Keratinocyte (primary cell): ENCODE results near the gene SYT2. TPM values are rescaled to one million over a fixed set of nuclear protein-coding genes. Genes with fewer than 3 reads are reported as not detected.
"Not testable (repeated sequence)": the region's sequence is repeated elsewhere in the genome, so short reads cannot be mapped to it uniquely, and the experiment has no call there.

Source experiments
- DNase-seq: peaks from one replicate; pipeline ENCODE4 v3.0.0-alpha.2; 2011; ENCODE audit warnings: low read depth, missing footprints, low spot score
- FAIRE-seq: peaks from 2 replicates; lab custom pipeline; 2011; peaks lifted over from hg19 to GRCh38; lab: Jason Lieb, UNC
- H2AFZ ChIP-seq: 2 replicates; pipeline ENCODE4 v1.6.0; 2012; ENCODE audit warnings: low read length, control low read depth, inconsistent platforms; ENCODE audit not compliant: control insufficient read depth
- H3K27ac ChIP-seq: 2 replicates; pipeline ENCODE4 v1.5.1; 2011; ENCODE audit warnings: low read length; ENCODE audit not compliant: control insufficient read depth, insufficient read depth
- H3K27me3 ChIP-seq: 3 replicates; pipeline ENCODE4 v1.6.0; 2011; ENCODE audit warnings: low read length; ENCODE audit not compliant: control insufficient read depth, insufficient read depth; ENCODE audit errors: extremely low read depth
- H3K36me3 ChIP-seq, 2 experiments: 2 replicates in 1 of 2; 3 replicates in 1 of 2; pipeline ENCODE4 v1.5.1; 2011; ENCODE audit warnings: low read length in 2 of 2, mild to moderate bottlenecking in 1 of 2; ENCODE audit not compliant: control insufficient read depth in 2 of 2, insufficient read depth in 2 of 2; ENCODE audit errors: extremely low read depth in 1 of 2
- H3K4me1 ChIP-seq: 3 replicates; pipeline ENCODE4 v1.5.1; 2011; ENCODE audit warnings: low read length; ENCODE audit not compliant: control insufficient read depth, insufficient read depth; ENCODE audit errors: extremely low read depth
- H3K4me2 ChIP-seq: 3 replicates; pipeline ENCODE4 v1.6.0; 2011; ENCODE audit warnings: low read depth, low read length; ENCODE audit not compliant: control insufficient read depth, insufficient read depth; ENCODE audit errors: extremely low read depth
- H3K4me3 ChIP-seq, 3 experiments: fragments of 200-600 bp in 1 of 3; sonication (generic) in 1 of 3; 2 replicates in 2 of 3; 3 replicates in 1 of 3; pipeline ENCODE4 v1.5.1; 2011 to 2016; ENCODE audit warnings: low read length in 3 of 3, mild to moderate bottlenecking in 3 of 3, control low read depth in 2 of 3, inconsistent platforms in 1 of 3, low read depth in 1 of 3, mixed read lengths in 1 of 3, mixed run types in 1 of 3, moderate library complexity in 1 of 3; ENCODE audit not compliant: control insufficient read depth in 2 of 3, insufficient read depth in 2 of 3; ENCODE audit errors: extremely low read depth in 1 of 3
- H3K79me2 ChIP-seq: 2 replicates; pipeline ENCODE4 v1.6.0; 2012; ENCODE audit warnings: low read length; ENCODE audit not compliant: control insufficient read depth, insufficient read depth
- H3K9ac ChIP-seq: 3 replicates; pipeline ENCODE4 v1.6.0; 2011; ENCODE audit warnings: low read length; ENCODE audit not compliant: control insufficient read depth, insufficient read depth; ENCODE audit errors: extremely low read depth
- H3K9me1 ChIP-seq: 3 replicates; pipeline ENCODE4 v1.6.0; 2011; ENCODE audit warnings: low read length; ENCODE audit not compliant: control insufficient read depth, insufficient read depth; ENCODE audit errors: extremely low read depth
- H3K9me3 ChIP-seq: 2 replicates; pipeline ENCODE4 v1.5.1; 2012; ENCODE audit warnings: low read depth, low read length; ENCODE audit not compliant: control insufficient read depth
- H4K20me1 ChIP-seq: 3 replicates; pipeline ENCODE4 v1.6.0; 2011; ENCODE audit warnings: low read length; ENCODE audit not compliant: control insufficient read depth, insufficient read depth; ENCODE audit errors: extremely low read depth
- EZH2 ChIP-seq: IDR thresholded peaks from one replicate; pipeline ENCODE4 v1.6.1; 2012; ENCODE audit warnings: inconsistent platforms, mild to moderate bottlenecking, low read length, moderate library complexity
- dilution Hi-C: fragments of 300-500 bp; cut with MboI; formaldehyde crosslinking; loops from one replicate; pipeline ENCODE4 v1.7.0; 2020; ENCODE audit warnings: low sequenced_read_pairs; ENCODE audit not compliant: extremely low pct_ligation_motif_present
- polyA plus RNA-seq, 5 experiments: library from polyadenylated mRNA; depleted of rRNA in 3 of 5; stranded (reverse) in 3 of 5; stranded (forward) in 1 of 5; unstranded in 1 of 5; fragments of >200 nt; gene quantifications; 1 replicate in 1 of 5; 2 replicates in 3 of 5; 3 replicates in 1 of 5; pipeline versions ENCODE4 v1.2.1 to v1.2.3, GENCODE V29; 2011 to 2012; ENCODE audit warnings: missing spikeins in 2 of 5, low read depth in 1 of 5, low replicate concordance in 1 of 5
- TF ChIP-seq, protein P1 (sequence below), 3 experiments: IDR thresholded peaks in 1 of 3; conservative IDR thresholded peaks in 1 of 3; optimal IDR thresholded peaks in 1 of 3; 2 replicates in 2 of 3; 3 replicates in 1 of 3; pipeline versions ENCODE3 to v1.5.1; 2011; ENCODE audit warnings: low read length in 3 of 3, mild to moderate bottlenecking in 3 of 3, moderate library complexity in 2 of 3, control low read depth in 1 of 3, inconsistent platforms in 1 of 3; ENCODE audit not compliant: insufficient read depth in 2 of 3; ENCODE audit errors: extremely low read depth in 1 of 3

Gene SYT2
- polyA plus RNA-seq, 1 donor (not counting 4 experiments of a cell fraction or from before 2014, with no cell fraction given) = not detected

DNA sequence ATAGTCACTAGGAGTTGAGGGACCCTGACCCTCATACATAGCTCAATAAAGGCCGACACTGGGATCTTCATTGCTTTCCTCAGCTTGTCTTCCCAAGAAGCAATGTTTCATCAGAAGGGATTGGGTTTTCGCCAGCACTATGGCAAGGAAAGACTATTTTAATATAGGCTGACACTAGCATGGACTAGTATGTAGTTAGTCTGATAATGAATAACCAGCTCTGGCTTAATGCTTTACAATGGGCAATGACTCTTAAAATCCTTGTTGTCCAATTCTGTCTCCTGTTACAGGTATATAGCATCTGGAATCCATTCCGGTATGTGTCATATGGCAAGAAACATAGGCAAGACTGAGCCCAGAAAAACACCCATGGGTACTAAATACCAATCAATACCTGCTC, 15.3 kb upstream of the SYT2 start:
- H3K9me3 ChIP-seq = no peaks in the 10 kb centered on the region
- dilution Hi-C loops = no loop called here
- no peak overlapping the region for H3K27ac ChIP-seq
- no peaks in the 10 kb centered on the region for H4K20me1 ChIP-seq
- H2AFZ ChIP-seq = no peak overlapping the region
- H3K4me2 ChIP-seq = no peak overlapping the region
- DNase-seq = no peak
- peaks cover 24 to 27% of the 10 kb centered on the region in 2 experiments for H3K36me3 ChIP-seq
- no peaks in the 10 kb centered on the region for H3K79me2 ChIP-seq
- H3K4me3 ChIP-seq = no peak overlapping the region
- no peaks in the 10 kb centered on the region for H3K4me1 ChIP-seq
- H3K9ac ChIP-seq = no peak overlapping the region
- no peak for TF ChIP-seq EZH2
- TF ChIP-seq, protein P1, sequence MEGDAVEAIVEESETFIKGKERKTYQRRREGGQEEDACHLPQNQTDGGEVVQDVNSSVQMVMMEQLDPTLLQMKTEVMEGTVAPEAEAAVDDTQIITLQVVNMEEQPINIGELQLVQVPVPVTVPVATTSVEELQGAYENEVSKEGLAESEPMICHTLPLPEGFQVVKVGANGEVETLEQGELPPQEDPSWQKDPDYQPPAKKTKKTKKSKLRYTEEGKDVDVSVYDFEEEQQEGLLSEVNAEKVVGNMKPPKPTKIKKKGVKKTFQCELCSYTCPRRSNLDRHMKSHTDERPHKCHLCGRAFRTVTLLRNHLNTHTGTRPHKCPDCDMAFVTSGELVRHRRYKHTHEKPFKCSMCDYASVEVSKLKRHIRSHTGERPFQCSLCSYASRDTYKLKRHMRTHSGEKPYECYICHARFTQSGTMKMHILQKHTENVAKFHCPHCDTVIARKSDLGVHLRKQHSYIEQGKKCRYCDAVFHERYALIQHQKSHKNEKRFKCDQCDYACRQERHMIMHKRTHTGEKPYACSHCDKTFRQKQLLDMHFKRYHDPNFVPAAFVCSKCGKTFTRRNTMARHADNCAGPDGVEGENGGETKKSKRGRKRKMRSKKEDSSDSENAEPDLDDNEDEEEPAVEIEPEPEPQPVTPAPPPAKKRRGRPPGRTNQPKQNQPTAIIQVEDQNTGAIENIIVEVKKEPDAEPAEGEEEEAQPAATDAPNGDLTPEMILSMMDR (optimal IDR thresholded peaks at IDR 0.05 in 1 of 3, IDR thresholded peaks at IDR 0.05 in 1 of 3, conservative IDR thresholded peaks at IDR 0.05 in 1 of 3; ENCODE audit: extremely low read depth in 1 of 3, insufficient read depth in 2 of 3, low read length in 3 of 3) = no peak
- no peaks in the 10 kb centered on the region for H3K9me1 ChIP-seq
- no peak for FAIRE-seq
- no peaks in the 10 kb centered on the region for H3K27me3 ChIP-seq

GRCh38 chr1:202723708-202724107, 13.5 kb upstream of the SYT2 start:
- H3K79me2 ChIP-seq = no peaks in the 10 kb centered on the region
- peaks cover 12 to 14% of the 10 kb centered on the region in 2 experiments for H3K36me3 ChIP-seq
- no peaks in the 10 kb centered on the region for H3K9me3 ChIP-seq
- H3K4me2 ChIP-seq = no peak overlapping the region
- H3K9me1 ChIP-seq = no peaks in the 10 kb centered on the region
- no peak overlapping the region for H3K4me3 ChIP-seq
- no peak overlapping the region for H3K9ac ChIP-seq
- no peak for DNase-seq
- no peak for TF ChIP-seq EZH2
- TF ChIP-seq, protein P1 (optimal IDR thresholded peaks at IDR 0.05 in 1 of 3, IDR thresholded peaks at IDR 0.05 in 1 of 3, conservative IDR thresholded peaks at IDR 0.05 in 1 of 3; ENCODE audit: extremely low read depth in 1 of 3, insufficient read depth in 2 of 3, low read length in 3 of 3) = no peak
- dilution Hi-C loops = no loop called here
- no peaks in the 10 kb centered on the region for H4K20me1 ChIP-seq
- no peaks in the 10 kb centered on the region for H3K4me1 ChIP-seq
- H3K27ac ChIP-seq = no peak overlapping the region
- no peak overlapping the region for H2AFZ ChIP-seq
- H3K27me3 ChIP-seq = no peaks in the 10 kb centered on the region
- no peak for FAIRE-seq

GRCh38 chr1:202723046-202723445, 12.8 kb upstream of the SYT2 start:
- H2AFZ ChIP-seq, H3K4me2 ChIP-seq, dilution Hi-C loops, H3K4me3 ChIP-seq, H4K20me1 ChIP-seq, H3K79me2 ChIP-seq, H3K4me1 ChIP-seq, DNase-seq, H3K9me3 ChIP-seq, H3K9ac ChIP-seq, H3K27me3 ChIP-seq, H3K27ac ChIP-seq, FAIRE-seq, H3K9me1 ChIP-seq: not testable (repeated sequence)
- H3K36me3 ChIP-seq = peaks cover 12 to 14% of the 10 kb centered on the region in 2 experiments
